IPS-18a (cell line): ENCODE results near the gene FOSB.
A peak's percentile ranks its signal among the peaks of the same experiment; 100 is the strongest.

ENCODE experiments used
- H3K27ac ChIP-seq: one replicate; pipeline ENCODE4 v1.5.1; 2013; ENCODE audit warnings: low read length
- H3K27me3 ChIP-seq: one replicate; pipeline ENCODE4 v1.6.1; 2013; ENCODE audit warnings: mild to moderate bottlenecking, low read length; ENCODE audit not compliant: control insufficient read depth, insufficient read depth
- H3K36me3 ChIP-seq: one replicate; pipeline ENCODE4 v1.6.1; 2013; ENCODE audit warnings: low read depth, low read length; ENCODE audit not compliant: control insufficient read depth
- H3K4me1 ChIP-seq: one replicate; pipeline ENCODE4 v1.6.1; 2013; ENCODE audit warnings: low read depth, low read length; ENCODE audit not compliant: control insufficient read depth
- H3K4me3 ChIP-seq: one replicate; pipeline ENCODE4 v1.5.1; 2013; ENCODE audit warnings: low read length
- H3K9ac ChIP-seq: one replicate; pipeline ENCODE4 v1.6.1; 2013; ENCODE audit warnings: mild to moderate bottlenecking, low read length, moderate library complexity
- H3K9me3 ChIP-seq: one replicate; pipeline ENCODE4 v1.6.1; 2013; ENCODE audit warnings: low read depth, low read length; ENCODE audit not compliant: control insufficient read depth

The FOSB gene

GRCh38 chr19:45492627-45493470 lies 25.1 kb downstream of the FOSB start:
- no peaks in the 10 kb centered on the region for H3K9me3 ChIP-seq
- peak overlapping the region; percentile 39 for H3K9ac ChIP-seq
- no peaks in the 10 kb centered on the region for H3K36me3 ChIP-seq
- H3K4me3 ChIP-seq = peak overlapping the region; percentile 78
- H3K4me1 ChIP-seq = peaks cover 14% of the 10 kb centered on the region
- H3K27me3 ChIP-seq = peaks cover 17% of the 10 kb centered on the region
- H3K27ac ChIP-seq = no peak overlapping the region

- peaks cover 32% of the 10 kb centered on the region for H3K27me3 ChIP-seq
- H3K27ac ChIP-seq = no peak overlapping the region
- peaks cover 19% of the 10 kb centered on the region for H3K4me1 ChIP-seq
These were observed 26.6 kb downstream of the FOSB start for GRCh38 chr19:45494261-45494916.

GRCh38 chr19:45495178-45495577 lies 27.4 kb downstream of the FOSB start:
- H3K9me3 ChIP-seq = no peaks in the 10 kb centered on the region
- H3K4me3 ChIP-seq = no peak overlapping the region
- peaks cover 19% of the 10 kb centered on the region for H3K4me1 ChIP-seq
- no peak overlapping the region for H3K9ac ChIP-seq
- H3K27ac ChIP-seq = no peak overlapping the region
- peaks cover 38% of the 10 kb centered on the region for H3K27me3 ChIP-seq
- H3K36me3 ChIP-seq = no peaks in the 10 kb centered on the region

More at GRCh38 chr19:45494261-45494916, 26.6 kb downstream of the FOSB start:
- Histone ChIP-seq H3K9ac (no peak overlapping the region), H3K4me3 (no peak overlapping the region), H3K9me3 (no peaks in the 10 kb centered on the region), H3K36me3 (no peaks in the 10 kb centered on the region)

- Histone ChIP-seq H3K36me3 (no peaks in the 10 kb centered on the region), H3K9ac (peak overlapping the region; percentile 28), H3K27ac (no peak overlapping the region), H3K9me3 (no peaks in the 10 kb centered on the region), H3K4me1 (peaks cover 26% of the 10 kb centered on the region), H3K4me3 (peak overlapping the region; percentile 75), H3K27me3 (peaks cover 42% of the 10 kb centered on the region)
These were observed 28.7 kb downstream of the FOSB start for GRCh38 chr19:45496349-45496953.

GRCh38 chr19:45497791-45498190 lies 30.0 kb downstream of the FOSB start:
- H3K9ac ChIP-seq = no peak overlapping the region
- no peaks in the 10 kb centered on the region for H3K36me3 ChIP-seq
- peaks cover 34% of the 10 kb centered on the region for H3K4me1 ChIP-seq
- no peaks in the 10 kb centered on the region for H3K9me3 ChIP-seq
- no peak overlapping the region for H3K27ac ChIP-seq
- peaks cover 42% of the 10 kb centered on the region for H3K27me3 ChIP-seq
- H3K4me3 ChIP-seq = peak overlapping the region; percentile 46

GRCh38 chr19:45498411-45499195 lies 30.8 kb downstream of the FOSB start, which contains the start of gene PPM1N:
TSS of gene PPM1N (plus strand) at chr19:45498443. CDS start at chr19:45498473, 30 bp downstream.
- no peak within 1 kb of the TSS for H3K27ac ChIP-seq
- H3K4me3 ChIP-seq = peak within 1 kb of the TSS; percentile 59
- H3K9me3 ChIP-seq = no peaks in the 10 kb centered on the region
- H3K36me3 ChIP-seq = no peaks in the 10 kb centered on the region
- H3K9ac ChIP-seq = peak within 1 kb of the TSS; percentile 31
- H3K4me1 ChIP-seq = peaks cover 29% of the 10 kb centered on the region
- H3K27me3 ChIP-seq = peaks cover 42% of the 10 kb centered on the region

GRCh38 chr19:45499196-45500180 lies 31.7 kb downstream of the FOSB start:
- peaks cover 29% of the 10 kb centered on the region for H3K4me1 ChIP-seq
- no peak overlapping the region for H3K27ac ChIP-seq
- peak overlapping the region; percentile 46 for H3K4me3 ChIP-seq
- peak overlapping the region; percentile 31 for H3K9ac ChIP-seq
- H3K9me3 ChIP-seq = no peaks in the 10 kb centered on the region
- H3K36me3 ChIP-seq = no peaks in the 10 kb centered on the region
- peaks cover 42% of the 10 kb centered on the region for H3K27me3 ChIP-seq

- Histone ChIP-seq H3K9ac (no peak overlapping the region), H3K27me3 (peaks cover 29% of the 10 kb centered on the region), H3K27ac (no peak overlapping the region), H3K36me3 (no peaks in the 10 kb centered on the region), H3K9me3 (no peaks in the 10 kb centered on the region), H3K4me3 (no peak overlapping the region), H3K4me1 (peaks cover 28% of the 10 kb centered on the region)
These were observed 33.3 kb downstream of the FOSB start for GRCh38 chr19:45500918-45501729.

- Histone ChIP-seq H3K4me3 (no peak overlapping the region), H3K4me1 (peaks cover 28% of the 10 kb centered on the region), H3K27me3 (peaks cover 27% of the 10 kb centered on the region), H3K36me3 (no peaks in the 10 kb centered on the region), H3K9ac (no peak overlapping the region), H3K27ac (no peak overlapping the region), H3K9me3 (no peaks in the 10 kb centered on the region)
These were observed 33.9 kb downstream of the FOSB start for GRCh38 chr19:45501730-45502014.

- H3K27me3 ChIP-seq = peaks cover 27% of the 10 kb centered on the region
- no peak overlapping the region for H3K9ac ChIP-seq
- peaks cover 28% of the 10 kb centered on the region for H3K4me1 ChIP-seq
- H3K4me3 ChIP-seq = no peak overlapping the region
- no peak overlapping the region for H3K27ac ChIP-seq
- H3K9me3 ChIP-seq = no peaks in the 10 kb centered on the region
- no peaks in the 10 kb centered on the region for H3K36me3 ChIP-seq
These were observed 34.3 kb downstream of the FOSB start for GRCh38 chr19:45502111-45502510.
